AG09319 (cell line): ENCODE measurements around the gene EPB41L5.
"Not testable (repeated sequence)": the region's sequence is repeated elsewhere in the genome, so short reads cannot be mapped to it uniquely, and the experiment has no call there.

Experiments
- DNase-seq: peaks from one replicate; pipeline ENCODE4 v3.0.0-alpha.2; 2010; ENCODE audit warnings: low read depth; ENCODE audit errors: extremely low read depth
- TF ChIP-seq, protein P1 (sequence below): IDR thresholded peaks from 2 replicates; pipeline ENCODE4 v1.5.1; 2011; ENCODE audit warnings: low read depth, mild to moderate bottlenecking, inconsistent platforms, low read length, moderate library complexity

Gene EPB41L5

DNA sequence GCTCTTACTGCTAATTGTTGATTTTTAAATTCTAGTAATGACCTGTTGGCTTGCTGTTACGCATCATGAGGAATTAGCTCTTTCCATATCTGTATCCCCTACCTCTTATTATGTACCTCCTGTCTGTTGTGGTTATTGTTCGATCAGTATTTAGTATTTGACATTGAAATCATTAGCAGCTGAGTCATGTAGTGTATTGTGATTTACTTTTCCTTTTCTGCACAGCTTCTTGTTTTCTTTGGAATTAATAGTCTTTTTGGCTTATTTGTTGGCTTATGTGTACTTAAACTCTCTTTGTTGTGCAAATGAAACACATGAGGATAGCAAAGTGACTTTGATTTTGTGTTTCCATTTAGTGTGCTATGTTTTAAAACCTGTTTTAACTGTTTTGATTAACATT is 4.3 kb downstream of the EPB41L5 start:
- TF ChIP-seq, protein P1, sequence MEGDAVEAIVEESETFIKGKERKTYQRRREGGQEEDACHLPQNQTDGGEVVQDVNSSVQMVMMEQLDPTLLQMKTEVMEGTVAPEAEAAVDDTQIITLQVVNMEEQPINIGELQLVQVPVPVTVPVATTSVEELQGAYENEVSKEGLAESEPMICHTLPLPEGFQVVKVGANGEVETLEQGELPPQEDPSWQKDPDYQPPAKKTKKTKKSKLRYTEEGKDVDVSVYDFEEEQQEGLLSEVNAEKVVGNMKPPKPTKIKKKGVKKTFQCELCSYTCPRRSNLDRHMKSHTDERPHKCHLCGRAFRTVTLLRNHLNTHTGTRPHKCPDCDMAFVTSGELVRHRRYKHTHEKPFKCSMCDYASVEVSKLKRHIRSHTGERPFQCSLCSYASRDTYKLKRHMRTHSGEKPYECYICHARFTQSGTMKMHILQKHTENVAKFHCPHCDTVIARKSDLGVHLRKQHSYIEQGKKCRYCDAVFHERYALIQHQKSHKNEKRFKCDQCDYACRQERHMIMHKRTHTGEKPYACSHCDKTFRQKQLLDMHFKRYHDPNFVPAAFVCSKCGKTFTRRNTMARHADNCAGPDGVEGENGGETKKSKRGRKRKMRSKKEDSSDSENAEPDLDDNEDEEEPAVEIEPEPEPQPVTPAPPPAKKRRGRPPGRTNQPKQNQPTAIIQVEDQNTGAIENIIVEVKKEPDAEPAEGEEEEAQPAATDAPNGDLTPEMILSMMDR, result no peak

DNA sequence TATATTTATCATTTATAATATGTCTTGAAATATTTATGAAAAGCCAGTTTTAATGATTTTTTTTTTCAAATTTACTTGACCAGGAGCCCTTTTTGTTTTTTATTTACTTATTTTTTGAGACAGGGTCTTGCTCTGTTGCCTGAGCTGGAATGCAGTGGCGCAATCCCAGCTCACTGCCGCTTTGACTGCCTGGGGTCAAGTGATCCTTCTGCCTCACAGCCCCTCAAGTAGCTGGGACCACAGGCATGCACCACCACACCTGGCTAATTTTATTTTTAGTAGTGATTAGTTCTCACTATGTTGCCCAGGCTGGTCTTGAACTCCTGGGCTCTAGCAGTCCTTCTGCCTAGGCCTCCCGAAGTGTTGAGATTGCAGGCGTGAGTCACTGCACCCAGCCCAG is 5.7 kb downstream of the EPB41L5 start:
- TF ChIP-seq, protein P1, result no peak
- DNase-seq, result no peak

More for the DNA sequence above, 4.3 kb downstream of the EPB41L5 start:
- DNase-seq, result no peak

DNA sequence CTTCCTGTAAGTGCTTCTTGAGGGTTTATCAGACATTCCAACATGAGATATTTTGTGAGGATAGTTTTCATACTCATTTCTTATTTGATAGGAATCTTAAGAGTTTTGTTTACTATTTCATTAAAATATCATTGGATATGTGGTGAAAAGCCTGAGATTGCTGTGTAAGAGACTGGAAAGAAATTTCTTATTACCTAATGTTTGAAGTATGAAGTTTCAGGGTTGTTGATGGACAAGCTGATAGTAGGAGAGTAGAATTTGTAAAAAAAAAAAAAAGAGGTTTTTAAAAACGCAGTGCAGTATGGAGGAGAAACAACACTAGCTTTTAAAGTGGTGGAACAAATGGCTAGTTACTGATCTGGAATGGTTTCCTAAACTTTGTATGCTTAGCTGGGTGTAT is 7.7 kb downstream of the EPB41L5 start:
- DNase-seq, result no peak
- TF ChIP-seq, protein P1, result no peak

DNA sequence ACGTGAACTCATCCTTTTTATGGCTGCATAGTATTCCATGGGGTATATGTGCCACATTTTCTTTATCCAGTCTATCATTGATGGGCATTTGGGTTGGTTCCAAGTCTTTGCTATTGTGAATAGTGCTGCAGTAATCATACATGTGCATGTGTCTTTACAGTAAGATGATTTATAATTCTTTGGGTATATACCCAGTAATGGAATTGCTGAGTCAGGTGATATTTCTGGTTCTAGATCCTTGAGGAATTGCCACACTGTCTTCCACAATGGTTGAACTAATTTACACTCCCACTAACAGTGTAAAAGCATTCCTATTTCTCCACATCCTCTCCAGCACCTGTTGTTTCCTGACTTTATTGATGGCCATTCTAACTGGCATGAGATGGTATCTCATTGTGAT is 9.6 kb downstream of the EPB41L5 start:
- DNase-seq, result not testable (repeated sequence)

DNA sequence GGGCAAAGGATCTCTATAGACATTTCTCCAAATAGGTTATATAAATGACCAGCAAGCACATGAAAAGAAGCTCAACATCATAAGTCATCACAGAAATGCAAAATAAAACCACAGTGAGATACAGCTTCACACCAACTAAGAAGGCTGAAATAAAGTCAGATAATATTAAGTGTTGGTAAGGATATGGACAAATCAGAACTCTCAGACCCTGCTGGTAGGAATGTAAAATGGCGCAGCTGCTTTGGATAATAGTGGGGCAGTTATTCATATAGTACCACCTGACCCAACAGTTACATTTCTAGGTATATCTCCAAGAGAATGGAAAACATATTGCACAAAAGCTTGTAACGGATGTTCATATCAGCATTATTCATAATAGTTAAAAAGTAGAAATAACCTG is 14.0 kb downstream of the EPB41L5 start:
- DNase-seq, result no peak
- TF ChIP-seq, protein P1, result peak; percentile 4

DNA sequence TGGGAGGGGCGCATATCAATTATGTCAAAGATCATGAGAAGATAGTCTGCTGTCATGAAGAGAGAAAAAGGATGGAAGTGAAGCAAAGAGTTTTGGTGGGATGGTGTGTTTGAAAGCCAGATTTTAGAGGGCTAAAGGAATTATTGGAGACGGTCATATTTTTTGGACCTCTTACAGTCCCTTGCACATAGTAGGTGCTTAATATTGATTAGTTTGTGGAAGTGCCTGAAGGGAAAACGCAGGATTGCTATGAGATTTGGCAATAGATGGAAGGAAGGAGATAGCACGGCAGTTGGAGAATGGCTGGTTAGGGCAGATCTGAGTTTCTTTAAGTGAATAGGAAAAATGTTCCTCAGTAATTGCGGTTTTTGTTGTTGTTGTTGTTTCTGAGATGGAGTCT is 15.9 kb downstream of the EPB41L5 start:
- no peak for DNase-seq
- TF ChIP-seq, protein P1, result no peak

DNA sequence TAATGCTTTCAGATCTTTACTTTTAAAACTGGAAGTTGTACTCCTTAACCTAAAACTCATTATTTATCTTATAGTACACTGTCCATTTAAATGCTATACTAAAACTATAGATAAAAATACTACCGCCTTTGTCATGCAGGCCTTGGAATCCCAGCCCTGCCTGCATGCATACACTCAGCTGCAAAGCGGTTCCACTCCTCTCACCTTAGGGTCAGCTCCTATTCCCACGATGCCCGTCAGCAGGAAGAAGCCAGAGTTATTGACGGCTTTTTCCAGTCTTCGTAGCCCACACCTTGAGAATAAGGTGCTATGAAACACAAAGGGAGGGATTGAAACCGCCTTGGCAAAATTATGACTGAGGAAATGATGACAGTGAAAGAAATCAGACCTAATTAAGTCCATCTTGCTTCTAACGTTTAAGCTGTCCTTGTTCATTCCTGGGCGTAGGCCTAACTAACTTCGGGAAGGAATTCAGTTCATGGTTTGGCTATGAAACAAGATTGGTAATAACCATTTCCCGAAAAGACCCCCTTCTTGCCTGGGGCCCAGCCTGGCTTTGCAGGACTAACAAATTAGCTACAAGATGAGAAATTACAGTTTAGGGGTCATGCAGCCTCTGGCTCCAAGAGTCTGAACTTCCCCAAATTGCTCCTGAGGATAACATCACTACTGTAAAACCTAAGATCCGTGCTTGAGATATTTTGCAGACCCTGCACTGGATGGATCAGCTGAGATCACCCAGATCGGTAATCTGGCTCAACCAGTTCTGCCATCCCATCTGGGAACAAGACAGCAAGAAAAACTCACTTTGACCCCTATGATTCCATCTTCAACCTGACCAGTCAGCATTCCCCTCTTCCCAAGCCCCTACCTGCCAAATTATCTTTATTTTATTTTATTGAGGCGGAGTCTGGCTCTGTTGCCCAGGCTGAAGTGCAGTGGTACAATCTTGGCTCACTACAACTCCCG is 17.1 kb downstream of the EPB41L5 start:
- TF ChIP-seq, protein P1, result no peak
- no peak for DNase-seq
